OCI-LY7 (cell line): Measurements from ENCODE around the gene MAZ. TPM values are rescaled to one million over a fixed set of nuclear protein-coding genes. Genes with fewer than 3 reads are reported as not detected.

Experiments
- BruUV-seq: library from RNA; stranded (reverse); fragments of 400-500 nt; replicated peaks from 2 replicates; lab custom pipeline; 2021; lab: Mats Ljungman, UMichigan
- CTCF ChIA-PET: fragments of 300-600 bp; sonication (Branson Sonifier 250); formaldehyde crosslinking; loops from one replicate; lab custom pipeline; 2022; ENCODE audit warnings: antibody characterized with exemption; ENCODE audit not compliant: unreplicated experiment; lab: Charles Lee
- POLR2A ChIA-PET: fragments of 300-600 bp; sonication (Branson Sonifier 250); formaldehyde crosslinking; loops from one replicate; lab custom pipeline; 2022; ENCODE audit warnings: antibody characterized with exemption; lab: Charles Lee
- DNase-seq: peaks from one replicate; pipeline ENCODE4 v3.0.0-alpha.2; 2015; ENCODE audit warnings: low spot score
- H2AFZ ChIP-seq: fragments of 200-600 bp; sonication (generic), shearing (Covaris generic); 2 replicates; pipeline ENCODE4 v1.6.1; 2014; ENCODE audit warnings: mild to moderate bottlenecking, antibody characterized with exemption, low read length, moderate library complexity
- H3K27ac ChIP-seq: fragments of 200-600 bp; sonication (generic); 2 replicates; pipeline ENCODE4 v1.5.1; 2014; ENCODE audit warnings: mixed run types, low read depth, mild to moderate bottlenecking, moderate library complexity, low read length, inconsistent platforms; ENCODE audit not compliant: poor library complexity, severe bottlenecking
- H3K36me3 ChIP-seq: fragments of 200-600 bp; sonication (generic); 2 replicates; pipeline ENCODE4 v1.6.1; 2014; ENCODE audit warnings: mild to moderate bottlenecking, antibody characterized with exemption, low read length, moderate library complexity, mixed read lengths; ENCODE audit not compliant: insufficient read depth
- H3K4me1 ChIP-seq: fragments of 200-600 bp; sonication (generic); 2 replicates; pipeline ENCODE4 v1.5.1; 2014; ENCODE audit warnings: mild to moderate bottlenecking, low read length; ENCODE audit not compliant: insufficient read depth, poor library complexity, severe bottlenecking
- H3K4me2 ChIP-seq: fragments of 200-600 bp; sonication (generic); 2 replicates; pipeline ENCODE4 v1.6.1; 2014; ENCODE audit warnings: mild to moderate bottlenecking, low read length
- H3K4me3 ChIP-seq: fragments of 200-600 bp; sonication (generic); 2 replicates; pipeline ENCODE4 v1.5.1; 2014; ENCODE audit warnings: mild to moderate bottlenecking, low read depth, low read length; ENCODE audit not compliant: poor library complexity, severe bottlenecking
- H3K79me2 ChIP-seq: fragments of 200-600 bp; sonication (generic); 2 replicates; pipeline ENCODE4 v1.6.1; 2016; ENCODE audit warnings: low read depth, mild to moderate bottlenecking, low read length, moderate library complexity, mixed read lengths; ENCODE audit not compliant: insufficient read depth
- H3K9me2 ChIP-seq: fragments of 200-600 bp; sonication (generic); 2 replicates; pipeline ENCODE4 v1.6.1; 2016; ENCODE audit warnings: mild to moderate bottlenecking, low read length, mixed read lengths; ENCODE audit not compliant: insufficient read depth
- H3K9me3 ChIP-seq: fragments of 200-600 bp; sonication (generic); 2 replicates; pipeline ENCODE4 v1.6.1; 2014; ENCODE audit warnings: mild to moderate bottlenecking, mixed run types, low read length, mixed read lengths
- H4K20me1 ChIP-seq: fragments of 200-600 bp; sonication (generic); 2 replicates; pipeline ENCODE4 v1.6.1; 2014; ENCODE audit warnings: mild to moderate bottlenecking, antibody characterized with exemption, low read length, moderate library complexity, mixed read lengths; ENCODE audit not compliant: insufficient read depth
- EZH2phosphoT487 ChIP-seq: fragments of 200-600 bp; sonication (generic); IDR thresholded peaks from 2 replicates; pipeline ENCODE4 v1.6.1; 2018; ENCODE audit warnings: low read depth, borderline replicate concordance, mild to moderate bottlenecking, mixed run types, antibody characterized with exemption, low read length, moderate library complexity, mixed read lengths
- intact Hi-C: fragments of 100-400 bp; cut with micrococcal nuclease; formaldehyde crosslinking; loops from one replicate; pipeline ENCODE4 v1.10.0; 2022; ENCODE audit not compliant: unreplicated experiment
- total RNA-seq, 2 experiments: library from RNA; depleted of rRNA in 1 of 2; stranded (reverse); fragments of >200 nt in 1 of 2; shearing (Covaris generic) in 1 of 2; gene quantifications; 2 replicates each; pipeline ENCODE4 v1.2.3, GENCODE V29; 2014 to 2022
- TF ChIP-seq, protein P1 (sequence below): fragments of 200-600 bp; sonication (generic); conservative IDR thresholded peaks from 2 replicates; pipeline ENCODE4 v1.5.1; 2014; ENCODE audit warnings: mild to moderate bottlenecking, antibody characterized with exemption, low read length, moderate library complexity, mixed read lengths

The MAZ gene
- total RNA-seq, 2 experiments from 2014 or later, result 471 to 484 TPM

DNA sequence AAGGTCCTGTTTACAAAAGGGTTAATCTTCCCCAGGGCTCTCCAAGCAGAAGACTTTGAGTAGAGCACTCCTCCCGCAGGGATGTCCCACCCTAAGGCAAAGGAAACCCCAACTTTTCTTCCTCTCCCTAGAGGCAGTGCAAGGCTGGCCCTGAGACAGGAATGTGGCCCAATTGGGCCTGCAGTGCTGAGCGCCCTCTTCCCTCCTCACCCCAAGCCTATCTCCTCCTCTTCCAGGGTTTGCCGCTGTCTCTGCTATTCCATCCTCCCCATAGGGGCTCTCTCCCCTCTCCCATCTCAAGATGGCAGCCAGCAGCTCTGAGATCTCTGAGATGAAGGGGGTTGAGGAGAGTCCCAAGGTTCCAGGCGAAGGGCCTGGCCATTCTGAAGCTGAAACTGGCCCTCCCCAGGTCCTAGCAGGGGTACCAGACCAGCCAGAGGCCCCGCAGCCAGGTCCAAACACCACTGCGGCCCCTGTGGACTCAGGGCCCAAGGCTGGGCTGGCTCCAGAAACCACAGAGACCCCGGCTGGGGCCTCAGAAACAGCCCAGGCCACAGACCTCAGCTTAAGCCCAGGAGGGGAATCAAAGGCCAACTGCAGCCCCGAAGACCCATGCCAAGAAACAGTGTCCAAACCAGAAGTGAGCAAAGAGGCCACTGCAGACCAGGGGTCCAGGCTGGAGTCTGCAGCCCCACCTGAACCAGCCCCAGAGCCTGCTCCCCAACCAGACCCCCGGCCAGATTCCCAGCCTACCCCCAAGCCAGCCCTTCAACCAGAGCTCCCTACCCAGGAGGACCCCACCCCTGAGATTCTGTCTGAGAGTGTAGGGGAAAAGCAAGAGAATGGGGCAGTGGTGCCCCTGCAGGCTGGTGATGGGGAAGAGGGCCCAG is 6.7 kb downstream of the MAZ start:
- Histone ChIP-seq H3K4me2 (no peak overlapping the region), H3K9me3 (no peaks in the 10 kb centered on the region), H3K27ac (no peak overlapping the region), H3K79me2 (peaks cover 27% of the 10 kb centered on the region; the same call in 1 of the 2 replicates), H3K9me2 (no peaks in the 10 kb centered on the region), H3K4me3 (no peak overlapping the region), H2AFZ (no peak overlapping the region), H3K4me1 (peaks cover 57% of the 10 kb centered on the region), H3K36me3 (peaks cover 38% of the 10 kb centered on the region), H4K20me1 (peaks cover 18% of the 10 kb centered on the region)
- TF ChIP-seq EZH2phosphoT487, result no peak
- DNase-seq, result no peak
- CTCF ChIA-PET, result no interaction called here
- POLR2A ChIA-PET, result no interaction called here
- no TSS peak for BruUV-seq
- intact Hi-C loops, result no loop called here

DNA sequence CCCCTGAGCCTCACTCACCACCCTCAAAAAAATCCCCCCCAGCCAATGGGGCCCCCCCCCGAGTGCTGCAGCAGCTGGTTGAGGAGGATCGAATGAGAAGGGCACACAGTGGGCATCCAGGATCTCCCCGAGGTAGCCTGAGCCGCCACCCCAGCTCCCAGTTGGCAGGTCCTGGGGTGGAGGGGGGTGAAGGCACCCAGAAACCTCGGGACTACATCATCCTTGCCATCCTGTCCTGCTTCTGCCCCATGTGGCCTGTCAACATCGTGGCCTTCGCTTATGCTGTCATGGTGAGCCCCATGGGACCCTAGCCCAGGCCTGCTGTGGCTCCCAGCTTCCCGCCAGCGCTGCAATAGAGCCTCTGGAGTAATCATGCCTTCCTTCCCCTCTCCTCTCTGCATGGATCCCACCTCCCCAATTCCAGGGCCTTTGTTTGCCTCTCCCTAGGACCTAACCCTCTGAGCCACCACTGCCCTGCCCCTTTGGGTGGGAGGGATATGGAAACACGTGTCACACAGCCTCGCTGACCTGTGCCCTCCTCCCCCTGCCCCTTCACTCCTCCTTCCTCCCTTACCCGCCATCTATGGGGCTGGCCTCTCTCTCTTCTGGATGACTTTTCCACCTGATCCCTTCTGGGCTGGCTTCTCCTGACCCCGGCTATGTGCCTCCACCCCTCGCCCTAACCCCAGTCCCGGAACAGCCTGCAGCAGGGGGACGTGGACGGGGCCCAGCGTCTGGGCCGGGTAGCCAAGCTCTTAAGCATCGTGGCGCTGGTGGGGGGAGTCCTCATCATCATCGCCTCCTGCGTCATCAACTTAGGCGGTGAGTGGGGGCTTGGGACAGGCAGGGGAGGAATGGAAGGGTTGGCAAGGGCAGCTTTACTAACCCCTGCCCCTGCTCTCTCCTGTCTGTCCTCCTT is 7.6 kb downstream of the MAZ start:
- intact Hi-C loops, result no loop called here
- ChIA-PET POLR2A (no interaction called here), CTCF (no interaction called here)
- Histone ChIP-seq H3K9me2 (no peaks in the 10 kb centered on the region), H3K4me2 (peak overlapping the region; percentile 88; the same call in 1 of the 2 replicates), H3K4me3 (no peak overlapping the region), H3K9me3 (no peaks in the 10 kb centered on the region), H2AFZ (no peak overlapping the region), H3K36me3 (peaks cover 38% of the 10 kb centered on the region), H3K79me2 (peaks cover 26% of the 10 kb centered on the region; the same call in 1 of the 2 replicates), H3K4me1 (peaks cover 57% of the 10 kb centered on the region), H3K27ac (no peak overlapping the region), H4K20me1 (peaks cover 11% of the 10 kb centered on the region; the same call in 1 of the 2 replicates)
- BruUV-seq, result no TSS peak
- no peak for DNase-seq
- no peak for TF ChIP-seq EZH2phosphoT487

DNA sequence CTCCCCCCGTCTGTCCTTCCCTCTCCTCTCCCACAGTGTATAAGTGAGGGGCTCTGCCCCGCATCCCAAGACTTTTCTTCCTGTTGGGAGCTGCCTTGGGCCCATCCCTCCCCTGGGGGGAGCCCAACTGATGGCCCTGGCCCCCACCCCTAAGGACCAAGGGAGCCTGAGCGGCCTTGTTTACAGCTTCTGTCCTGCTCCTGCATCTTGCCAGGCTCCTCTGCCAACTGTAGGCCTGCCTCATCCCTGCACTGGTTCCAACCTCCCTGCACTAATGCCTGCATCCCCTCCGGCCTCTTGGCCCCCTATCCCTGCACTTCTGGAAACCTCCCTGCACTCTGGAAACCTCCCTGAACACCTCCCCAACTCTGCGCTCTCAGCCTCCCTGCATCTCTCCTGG is 8.3 kb downstream of the MAZ start:
- H2AFZ ChIP-seq, result no peak overlapping the region
- peaks cover 21% of the 10 kb centered on the region; the same call in 1 of the 2 replicates for H3K79me2 ChIP-seq
- POLR2A ChIA-PET, result no interaction called here
- no peaks in the 10 kb centered on the region for H3K9me3 ChIP-seq
- peaks cover 56% of the 10 kb centered on the region for H3K4me1 ChIP-seq
- H3K4me3 ChIP-seq, result peak overlapping the region; percentile 89
- intact Hi-C loops, result no loop called here
- CTCF ChIA-PET, result no interaction called here
- no peaks in the 10 kb centered on the region for H3K9me2 ChIP-seq
- BruUV-seq, result no TSS peak
- H3K27ac ChIP-seq, result peak overlapping the region; percentile 72
- TF ChIP-seq EZH2phosphoT487, result no peak
- TF ChIP-seq, protein P1, sequence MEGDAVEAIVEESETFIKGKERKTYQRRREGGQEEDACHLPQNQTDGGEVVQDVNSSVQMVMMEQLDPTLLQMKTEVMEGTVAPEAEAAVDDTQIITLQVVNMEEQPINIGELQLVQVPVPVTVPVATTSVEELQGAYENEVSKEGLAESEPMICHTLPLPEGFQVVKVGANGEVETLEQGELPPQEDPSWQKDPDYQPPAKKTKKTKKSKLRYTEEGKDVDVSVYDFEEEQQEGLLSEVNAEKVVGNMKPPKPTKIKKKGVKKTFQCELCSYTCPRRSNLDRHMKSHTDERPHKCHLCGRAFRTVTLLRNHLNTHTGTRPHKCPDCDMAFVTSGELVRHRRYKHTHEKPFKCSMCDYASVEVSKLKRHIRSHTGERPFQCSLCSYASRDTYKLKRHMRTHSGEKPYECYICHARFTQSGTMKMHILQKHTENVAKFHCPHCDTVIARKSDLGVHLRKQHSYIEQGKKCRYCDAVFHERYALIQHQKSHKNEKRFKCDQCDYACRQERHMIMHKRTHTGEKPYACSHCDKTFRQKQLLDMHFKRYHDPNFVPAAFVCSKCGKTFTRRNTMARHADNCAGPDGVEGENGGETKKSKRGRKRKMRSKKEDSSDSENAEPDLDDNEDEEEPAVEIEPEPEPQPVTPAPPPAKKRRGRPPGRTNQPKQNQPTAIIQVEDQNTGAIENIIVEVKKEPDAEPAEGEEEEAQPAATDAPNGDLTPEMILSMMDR, result no peak
- 0 out of 2 replicates have a peak, but pooled peaks cover 8% of the 10 kb centered on the region for H4K20me1 ChIP-seq
- DNase-seq, result no peak
- peaks cover 38% of the 10 kb centered on the region for H3K36me3 ChIP-seq
- H3K4me2 ChIP-seq, result peak overlapping the region; percentile 88
